ENCODE data around the gene MLC1.
"Not testable (repeated sequence)": the region's sequence is repeated elsewhere in the genome, so short reads cannot be mapped to it uniquely, and the experiment has no call there.

Gene MLC1

GRCh38 chr22:50102946-50103345, 17.7 kb upstream of the MLC1 start:
- no peak for DNase-seq (ENCODE audit: low read depth)

- DNase-seq (ENCODE audit: low read depth), result no peak
Measured at GRCh38 chr22:50101870-50102565, 16.8 kb upstream of the MLC1 start.

- DNase-seq (ENCODE audit: low read depth), result no peak
Measured at GRCh38 chr22:50098052-50098451, 12.8 kb upstream of the MLC1 start.

- DNase-seq (ENCODE audit: low read depth), result no peak
Measured at GRCh38 chr22:50092342-50092741, 7.1 kb upstream of the MLC1 start.

- no peak for DNase-seq (ENCODE audit: low read depth)
Measured at GRCh38 chr22:50091092-50091768, 6.0 kb upstream of the MLC1 start.

GRCh38 chr22:50090412-50090714, 5.1 kb upstream of the MLC1 start:
- DNase-seq (ENCODE audit: low read depth), result no peak

- no peak for DNase-seq (ENCODE audit: low read depth)
Measured at GRCh38 chr22:50089682-50090411, 4.6 kb upstream of the MLC1 start, which contains the start of gene MOV10L1. Gene MOV10L1, plus strand, starts transcription at chr22:50090006. Its CDS starts 83 bp downstream, at chr22:50090089.

GRCh38 chr22:50089231-50089630, 4.0 kb upstream of the MLC1 start:
- DNase-seq (ENCODE audit: low read depth), result no peak

- no peak for DNase-seq (ENCODE audit: low read depth)
Measured at GRCh38 chr22:50088096-50088495, 2.9 kb upstream of the MLC1 start.

GRCh38 chr22:50087646-50088045, 2.4 kb upstream of the MLC1 start:
- DNase-seq (ENCODE audit: low read depth), result no peak

- DNase-seq (ENCODE audit: low read depth), result not testable (repeated sequence)
Measured at GRCh38 chr22:50086975-50087374, 1.7 kb upstream of the MLC1 start.

- DNase-seq (ENCODE audit: low read depth), result no peak
Measured at GRCh38 chr22:50086526-50086925, 1.3 kb upstream of the MLC1 start.

- DNase-seq (ENCODE audit: low read depth), result no peak
Measured at GRCh38 chr22:50084614-50085021, 608 bp downstream of the MLC1 start.

- no peak for DNase-seq (ENCODE audit: low read depth)
Measured at GRCh38 chr22:50084080-50084477, 1.1 kb downstream of the MLC1 start.

- DNase-seq (ENCODE audit: low read depth), result no peak
Measured at GRCh38 chr22:50083462-50084079, 1.7 kb downstream of the MLC1 start.

GRCh38 chr22:50082961-50083461, 2.2 kb downstream of the MLC1 start:
- DNase-seq (ENCODE audit: low read depth), result no peak

GRCh38 chr22:50082197-50082715, 3.0 kb downstream of the MLC1 start:
- no peak for DNase-seq (ENCODE audit: low read depth)

- no peak for DNase-seq (ENCODE audit: low read depth)
Measured at GRCh38 chr22:50081426-50082196, 3.6 kb downstream of the MLC1 start.

- DNase-seq (ENCODE audit: low read depth), result no peak
Measured at GRCh38 chr22:50080077-50080465, 5.2 kb downstream of the MLC1 start.

GRCh38 chr22:50078761-50079160, 6.5 kb downstream of the MLC1 start:
- DNase-seq (ENCODE audit: low read depth), result no peak

- no peak for DNase-seq (ENCODE audit: low read depth)
Measured at GRCh38 chr22:50078246-50078645, 7.0 kb downstream of the MLC1 start.

Data from stimulated activated CD8-positive, alpha-beta memory T cell treated with anti-CD3 and anti-CD28 coated beads, Interleukin-7, amount 100 ng/mL, for 24 hours (primary cell).